B cell (primary cell): ENCODE data around the gene ZC3HAV1. TPM values are rescaled to one million over a fixed set of nuclear protein-coding genes. Genes with fewer than 3 reads are reported as not detected.

ENCODE experiments used
- ATAC-seq: fragments of 200-7000 bp; cut with Tn5 transposase; one replicate; pipeline ENCODE4 v1.10.0; 2021; ENCODE audit warnings: low read depth, mild to moderate bottlenecking, moderate number of reproducible peaks, moderate library complexity
- CTCF ChIA-PET: fragments of 350-600 bp; sonication (Branson Sonifier 250); formaldehyde crosslinking; loops from one replicate; lab custom pipeline; 2021; ENCODE audit warnings: antibody characterized with exemption, inconsistent platforms; lab: Charles Lee
- POLR2A ChIA-PET: fragments of 350-600 bp; sonication (Branson Sonifier 250); formaldehyde crosslinking; loops from one replicate; lab custom pipeline; 2021; ENCODE audit warnings: antibody characterized with exemption; lab: Charles Lee
- DNase-seq: peaks from one replicate; pipeline ENCODE4 v3.0.0; 2013
- H2AFZ ChIP-seq: 2 replicates; pipeline ENCODE4 v1.6.1; 2012; ENCODE audit warnings: mild to moderate bottlenecking, low read depth, low read length; ENCODE audit not compliant: insufficient read depth, poor library complexity, severe bottlenecking
- H3K27ac ChIP-seq, 2 donors: 1 replicate in 1 of 2; 2 replicates in 1 of 2; pipeline ENCODE4 v1.5.1; 2012 to 2013; ENCODE audit warnings: low read length in 2 of 2, mild to moderate bottlenecking in 2 of 2, moderate library complexity in 1 of 2
- H3K27me3 ChIP-seq, 4 experiments: fragments of 200-600 bp in 1 of 4; sonication (generic) in 1 of 4; replicated peaks in 1 of 4; 1 replicate in 2 of 4; 2 replicates in 2 of 4; pipeline versions ENCODE4 v1.6.1 to v1.7.0; 2013 to 2016; ENCODE audit warnings: low read length in 3 of 4, mild to moderate bottlenecking in 2 of 4, mixed read lengths in 1 of 4, moderate library complexity in 1 of 4; ENCODE audit not compliant: insufficient read depth in 4 of 4, control insufficient read depth in 3 of 4; ENCODE audit errors: control extremely low read depth in 1 of 4
- H3K36me3 ChIP-seq, 2 experiments: replicated peaks in 1 of 2; 1 replicate in 1 of 2; 2 replicates in 1 of 2; pipeline versions ENCODE4 v1.6.1 to v1.7.1; 2013; ENCODE audit warnings: low read length in 1 of 2; ENCODE audit not compliant: insufficient read depth in 2 of 2, control insufficient read depth in 1 of 2; ENCODE audit errors: control extremely low read depth in 1 of 2, extremely low read depth in 1 of 2
- H3K4me1 ChIP-seq, 2 donors: fragments of 200-600 bp in 1 of 2; sonication (generic) in 1 of 2; 1 replicate in 1 of 2; 2 replicates in 1 of 2; pipeline versions ENCODE4 v1.5.1 to v1.6.1; 2013 to 2017; ENCODE audit warnings: low read length in 2 of 2; ENCODE audit not compliant: control insufficient read depth in 2 of 2, insufficient read depth in 2 of 2
- H3K4me2 ChIP-seq: replicated peaks from 2 replicates; pipeline ENCODE3; 2012; ENCODE audit warnings: mild to moderate bottlenecking, low read depth, low read length; ENCODE audit not compliant: poor library complexity, severe bottlenecking
- H3K4me3 ChIP-seq, 5 experiments: fragments of 200-600 bp in 1 of 5; sonication (generic) in 1 of 5; 1 replicate in 3 of 5; 2 replicates in 2 of 5; pipeline versions ENCODE4 v1.5.1 to v1.7.0; 2011 to 2016; ENCODE audit warnings: low read length in 4 of 5, mild to moderate bottlenecking in 4 of 5, low read depth in 2 of 5, control low read depth in 1 of 5, moderate library complexity in 1 of 5; ENCODE audit not compliant: insufficient read depth in 1 of 5; ENCODE audit errors: control extremely low read depth in 1 of 5, extremely low read depth in 1 of 5
- H3K79me2 ChIP-seq: fragments of 200-600 bp; sonication (generic); one replicate; pipeline ENCODE4 v1.6.0; 2016; ENCODE audit warnings: low read length; ENCODE audit not compliant: control insufficient read depth, insufficient read depth
- H3K9ac ChIP-seq: fragments of 200-600 bp; sonication (generic); 2 replicates; pipeline ENCODE4 v1.6.1; 2017; ENCODE audit warnings: mild to moderate bottlenecking, low read length, moderate library complexity
- H3K9me3 ChIP-seq, 3 donors: one replicate each; pipeline versions ENCODE4 v1.6.1 to v1.7.1; 2013; ENCODE audit warnings: low read length in 2 of 3; ENCODE audit not compliant: control insufficient read depth in 2 of 3, insufficient read depth in 1 of 3; ENCODE audit errors: control extremely low read depth in 1 of 3
- H4K20me1 ChIP-seq: 2 replicates; pipeline ENCODE4 v1.6.0; 2012; ENCODE audit warnings: mild to moderate bottlenecking, low read length; ENCODE audit not compliant: insufficient read depth, control insufficient read depth, poor library complexity, severe bottlenecking
- H3K27ac Mint-ChIP-seq: one replicate; pipeline ENCODE4 v1.8.0; 2021; ENCODE audit warnings: mixed read lengths
- H3K27me3 Mint-ChIP-seq: one replicate; pipeline ENCODE4 v1.8.0; 2021; ENCODE audit warnings: mixed read lengths
- H3K4me1 Mint-ChIP-seq: one replicate; pipeline ENCODE4 v1.8.0; 2021; ENCODE audit warnings: mixed read lengths
- H3K4me3 Mint-ChIP-seq: one replicate; pipeline ENCODE4 v1.8.0; 2021; ENCODE audit warnings: mixed read lengths
- H3K9me3 Mint-ChIP-seq: one replicate; pipeline ENCODE4 v1.8.0; 2022; ENCODE audit warnings: mixed read lengths; ENCODE audit not compliant: insufficient read depth
- CTCF ChIP-seq: fragments of 200-600 bp; IDR thresholded peaks from one replicate; pipeline ENCODE4 v1.8.0; 2022; ENCODE audit warnings: antibody characterized with exemption, mild to moderate bottlenecking
- EZH2 ChIP-seq: IDR thresholded peaks from 2 replicates; pipeline ENCODE4 v1.6.1; 2012; ENCODE audit warnings: borderline replicate concordance, low read depth, mild to moderate bottlenecking, moderate library complexity, low read length; ENCODE audit not compliant: insufficient read depth, poor library complexity, severe bottlenecking
- WGBS: methylation state at CpG from one replicate; pipeline ENCODE4 v1.1.5; 2013; ENCODE audit warnings: missing lambda C conversion rate; ENCODE audit not compliant: insufficient coverage; 5-methylcytosine and 5-hydroxymethylcytosine counted together
- intact Hi-C: fragments of 100-400 bp; cut with micrococcal nuclease; formaldehyde crosslinking; loops from one replicate; pipeline ENCODE4 v1.10.0; 2022
- polyA plus RNA-seq: library from polyadenylated mRNA; depleted of rRNA; stranded (reverse); fragments of >200 nt; gene quantifications from 2 replicates; pipeline ENCODE4 v1.2.3, GENCODE V29; 2012
- total RNA-seq, 2 donors: library from RNA; stranded (reverse); fragments of 120-200 nt in 1 of 2; gene quantifications; 1 replicate in 1 of 2; 2 replicates in 1 of 2; pipeline versions ENCODE4 v1.2.3 to v1.2.4, GENCODE V29; 2013 to 2022

The ZC3HAV1 gene
- total and polyA plus RNA-seq, 2 donors (not counting 1 experiment from before 2014, with no cell fraction given), result 45.9 to 101 TPM

DNA sequence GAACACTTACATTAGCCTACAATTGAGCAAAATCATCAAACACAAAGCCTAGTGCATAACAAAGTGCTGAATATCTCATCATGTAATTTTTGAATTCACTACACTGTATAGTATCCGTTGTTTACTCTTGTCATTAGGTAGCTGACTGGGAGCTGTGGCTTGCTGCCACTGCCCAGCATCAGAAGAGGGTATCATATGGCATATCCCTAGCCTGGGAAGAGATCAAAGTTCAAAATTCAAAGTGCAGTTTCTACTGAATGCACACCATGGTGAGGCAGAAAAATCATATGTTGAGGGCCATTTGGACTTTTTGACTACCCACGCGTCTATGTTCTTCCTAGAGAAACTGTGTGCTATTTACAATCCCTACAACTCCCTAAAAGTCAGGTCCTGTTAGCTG is 7.5 kb upstream of the ZC3HAV1 start:
- peaks cover 20% of the 10 kb centered on the region in 2 donors for H3K4me1 ChIP-seq
- no peak overlapping the region for H3K4me2 ChIP-seq
- intact Hi-C loops, result no loop called here
- Mint-ChIP-seq H3K9me3 (no peaks in the 10 kb centered on the region), H3K27me3 (no peaks in the 10 kb centered on the region), H3K4me1 (peaks cover 29% of the 10 kb centered on the region), H3K27ac (peak overlapping the region; percentile 43), H3K4me3 (no peak overlapping the region)
- no peak overlapping the region for H2AFZ ChIP-seq
- peaks cover 82% of the 10 kb centered on the region for H3K79me2 ChIP-seq
- no peaks in the 10 kb centered on the region for H4K20me1 ChIP-seq
- no peak for ATAC-seq
- no peaks in the 10 kb centered on the region for H3K36me3 ChIP-seq
- H3K27ac ChIP-seq, result no peak overlapping the region
- WGBS, result 100% methylated on average over 2 of the region's 3 CpGs
- TF ChIP-seq CTCF (no peak), EZH2 (no peak)
- H3K9ac ChIP-seq, result no peak overlapping the region
- H3K9me3 ChIP-seq, result no peaks in the 10 kb centered on the region
- DNase-seq, result no peak
- H3K4me3 ChIP-seq, result no peak overlapping the region
- POLR2A ChIA-PET, result no interaction called here
- H3K27me3 ChIP-seq, result no peaks in the 10 kb centered on the region
- CTCF ChIA-PET, result no interaction called here

DNA sequence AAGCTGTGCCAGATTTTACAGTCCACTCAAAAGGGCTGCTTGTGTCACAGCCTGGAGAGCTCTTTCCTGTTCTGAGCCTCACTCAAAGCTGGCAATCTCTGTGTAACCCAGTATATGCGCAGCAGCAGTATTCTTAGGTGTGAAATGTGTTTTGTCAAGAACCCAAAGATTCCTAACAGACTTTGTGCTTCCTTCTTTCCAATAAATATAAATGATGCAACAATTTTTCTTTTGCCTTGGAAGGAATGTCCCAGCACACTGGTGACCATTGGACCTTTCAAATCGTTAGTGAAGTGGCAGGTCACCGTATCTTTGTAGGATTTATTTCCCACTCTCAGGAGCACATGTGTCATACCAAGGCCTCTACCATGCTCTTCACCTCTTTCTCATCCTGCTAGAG is 5.6 kb upstream of the ZC3HAV1 start:
- intact Hi-C loops, result no loop called here
- no peak overlapping the region for H3K4me3 ChIP-seq
- no peak overlapping the region for H3K9ac ChIP-seq
- no peak for TF ChIP-seq EZH2
- TF ChIP-seq CTCF, result no peak
- H3K36me3 ChIP-seq, result no peaks in the 10 kb centered on the region
- peaks cover 0 to 3% (median 0%) of the 10 kb centered on the region in 3 donors for H3K9me3 ChIP-seq
- Mint-ChIP-seq H3K9me3 (no peaks in the 10 kb centered on the region), H3K27me3 (no peaks in the 10 kb centered on the region), H3K4me3 (no peak overlapping the region), H3K4me1 (peaks cover 39% of the 10 kb centered on the region), H3K27ac (no peak overlapping the region)
- H3K27me3 ChIP-seq, result no peaks in the 10 kb centered on the region
- H3K27ac ChIP-seq, result no peak overlapping the region
- H3K79me2 ChIP-seq, result peaks cover 89% of the 10 kb centered on the region
- DNase-seq, result no peak
- ChIA-PET CTCF (interaction anchor here (0.6 to 1.0 kb wide), 2 partner anchors 21 to 311 kb away, joined by 3 read pairs; no protein-coding TSS in a partner anchor), POLR2A (no interaction called here)
- no peak overlapping the region for H3K4me2 ChIP-seq
- no peak overlapping the region for H2AFZ ChIP-seq
- H3K4me1 ChIP-seq, result peaks cover 27 to 30% of the 10 kb centered on the region in 2 donors
- WGBS, result 100% methylated on average over 1 of the region's 3 CpGs
- no peaks in the 10 kb centered on the region for H4K20me1 ChIP-seq
- ATAC-seq, result no peak
